HuH-7 (cell line): ENCODE measurements around the gene ADAMTSL5.
"Not testable (repeated sequence)": the region's sequence is repeated elsewhere in the genome, so short reads cannot be mapped to it uniquely, and the experiment has no call there.

ENCODE experiments used
- DNase-seq: peaks from one replicate; pipeline ENCODE4 v3.0.0; 2011; ENCODE audit warnings: low spot score

Gene ADAMTSL5

GRCh38 chr19:1511318-1512317, 1.2 kb downstream of the ADAMTSL5 start:
- DNase-seq, result no peak

- no peak for DNase-seq
Observed at GRCh38 chr19:1510807-1511206, 2.0 kb downstream of the ADAMTSL5 start.

- DNase-seq, result no peak
Observed at GRCh38 chr19:1510442-1510806, 2.4 kb downstream of the ADAMTSL5 start.

GRCh38 chr19:1509602-1510441, 3.0 kb downstream of the ADAMTSL5 start:
- no peak for DNase-seq

GRCh38 chr19:1508507-1508856, 4.3 kb downstream of the ADAMTSL5 start:
- DNase-seq, result no peak

- peak; percentile 100 for DNase-seq
Observed at GRCh38 chr19:1507763-1508506, 4.9 kb downstream of the ADAMTSL5 start.

- DNase-seq, result no peak
Observed at GRCh38 chr19:1507192-1507660, 5.6 kb downstream of the ADAMTSL5 start.

- no peak for DNase-seq
Observed at GRCh38 chr19:1505991-1506881, 6.6 kb downstream of the ADAMTSL5 start.

GRCh38 chr19:1505012-1505411, 7.8 kb downstream of the ADAMTSL5 start:
- no peak for DNase-seq

- DNase-seq, result no peak
Observed at GRCh38 chr19:1503925-1504773, 8.7 kb downstream of the ADAMTSL5 start.

- peak; percentile 49 for DNase-seq
Observed at GRCh38 chr19:1503089-1503924, 9.5 kb downstream of the ADAMTSL5 start.

- no peak for DNase-seq
Observed at GRCh38 chr19:1502433-1503088, 10.3 kb downstream of the ADAMTSL5 start.

- no peak for DNase-seq
Observed at GRCh38 chr19:1501200-1501595, 11.6 kb downstream of the ADAMTSL5 start.

- DNase-seq, result not testable (repeated sequence)
Observed at GRCh38 chr19:1499231-1499630, 13.6 kb downstream of the ADAMTSL5 start.

- no peak for DNase-seq
Observed at GRCh38 chr19:1497578-1498235, 15.1 kb downstream of the ADAMTSL5 start.

- no peak for DNase-seq
Observed at GRCh38 chr19:1496714-1497577, 15.9 kb downstream of the ADAMTSL5 start.
